HL-60 (cell line): ENCODE measurements around the gene ASTN2.

Experiments
- POLR2AphosphoS5 ChIP-seq: IDR thresholded peaks from 2 replicates; pipeline ENCODE4 v1.6.1; 2012; ENCODE audit warnings: low read depth
- TF ChIP-seq, protein P1 (sequence below): IDR thresholded peaks from one replicate; pipeline ENCODE4 v1.5.1; 2011; ENCODE audit warnings: low read length, control low read depth, inconsistent platforms; ENCODE audit not compliant: insufficient read depth

DNA sequence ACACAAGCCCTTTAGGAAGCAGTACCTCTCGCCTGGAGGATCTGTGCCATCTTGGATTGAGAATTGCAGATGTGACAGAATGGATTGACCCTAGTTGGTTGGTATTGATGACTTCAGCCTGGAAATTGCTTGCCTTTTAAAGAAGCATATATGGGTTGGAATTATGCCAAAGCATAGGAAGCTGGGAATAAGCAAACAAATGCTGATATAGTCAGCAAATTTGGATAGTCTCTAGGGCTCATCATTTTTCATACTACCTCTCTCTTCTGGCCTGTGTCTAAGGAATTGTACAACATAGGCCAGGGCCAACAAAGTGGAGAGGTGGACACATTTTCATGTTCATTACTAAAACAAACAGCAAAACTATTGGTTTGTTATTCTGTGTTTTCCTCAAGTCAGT, 714.6 kb downstream of the ASTN2 start:
- TF ChIP-seq, protein P1, sequence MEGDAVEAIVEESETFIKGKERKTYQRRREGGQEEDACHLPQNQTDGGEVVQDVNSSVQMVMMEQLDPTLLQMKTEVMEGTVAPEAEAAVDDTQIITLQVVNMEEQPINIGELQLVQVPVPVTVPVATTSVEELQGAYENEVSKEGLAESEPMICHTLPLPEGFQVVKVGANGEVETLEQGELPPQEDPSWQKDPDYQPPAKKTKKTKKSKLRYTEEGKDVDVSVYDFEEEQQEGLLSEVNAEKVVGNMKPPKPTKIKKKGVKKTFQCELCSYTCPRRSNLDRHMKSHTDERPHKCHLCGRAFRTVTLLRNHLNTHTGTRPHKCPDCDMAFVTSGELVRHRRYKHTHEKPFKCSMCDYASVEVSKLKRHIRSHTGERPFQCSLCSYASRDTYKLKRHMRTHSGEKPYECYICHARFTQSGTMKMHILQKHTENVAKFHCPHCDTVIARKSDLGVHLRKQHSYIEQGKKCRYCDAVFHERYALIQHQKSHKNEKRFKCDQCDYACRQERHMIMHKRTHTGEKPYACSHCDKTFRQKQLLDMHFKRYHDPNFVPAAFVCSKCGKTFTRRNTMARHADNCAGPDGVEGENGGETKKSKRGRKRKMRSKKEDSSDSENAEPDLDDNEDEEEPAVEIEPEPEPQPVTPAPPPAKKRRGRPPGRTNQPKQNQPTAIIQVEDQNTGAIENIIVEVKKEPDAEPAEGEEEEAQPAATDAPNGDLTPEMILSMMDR: no peak
- TF ChIP-seq POLR2AphosphoS5: no peak
